Adrenal gland (tissue), 5 donors: ENCODE data around the gene PEAR1.

Experiments
- POLR2A ChIP-seq, 2 donors: fragments of 450-650 bp; IDR thresholded peaks; one replicate each; pipeline ENCODE4 v1.6.1; 2017; ENCODE audit warnings: antibody characterized with exemption in 2 of 2, mild to moderate bottlenecking in 2 of 2, moderate library complexity in 1 of 2
- TF ChIP-seq, protein P1 (sequence below), 6 experiments: fragments of 450-650 bp in 4 of 6; fragments of 200-600 bp in 2 of 6; sonication (generic) in 1 of 6; IDR thresholded peaks; 1 replicate in 5 of 6; 2 replicates in 1 of 6; pipeline versions ENCODE4 v1.5.1 to v1.8.0; 2016 to 2021; ENCODE audit warnings: antibody characterized with exemption in 6 of 6, mild to moderate bottlenecking in 2 of 6, moderate library complexity in 1 of 6
- donor health status: DM: no; HTN: no; CAD: no.

DNA sequence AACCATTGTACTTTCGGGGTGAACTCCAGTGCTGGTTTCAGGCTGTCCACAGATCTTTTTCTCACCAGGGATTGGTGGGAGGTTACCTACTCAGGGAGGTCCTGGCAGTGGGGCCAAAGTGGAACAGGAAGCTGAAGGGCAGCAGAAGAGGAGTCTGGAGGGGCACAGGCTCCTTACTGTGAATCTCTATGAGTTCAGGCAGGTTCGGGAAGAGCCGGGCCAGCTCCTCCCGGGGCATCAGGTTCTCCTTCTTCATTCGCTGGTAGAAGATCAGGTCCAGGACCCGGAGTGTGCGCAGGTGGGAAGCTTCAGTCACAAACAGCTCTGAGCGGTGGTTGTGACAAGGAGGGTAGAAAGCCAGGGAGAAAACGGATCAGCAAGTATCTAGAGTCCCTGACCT is 53.6 kb downstream of the PEAR1 start:
- no peak for TF ChIP-seq POLR2A (IDR thresholded peaks at IDR 0.05)
- TF ChIP-seq, protein P1, sequence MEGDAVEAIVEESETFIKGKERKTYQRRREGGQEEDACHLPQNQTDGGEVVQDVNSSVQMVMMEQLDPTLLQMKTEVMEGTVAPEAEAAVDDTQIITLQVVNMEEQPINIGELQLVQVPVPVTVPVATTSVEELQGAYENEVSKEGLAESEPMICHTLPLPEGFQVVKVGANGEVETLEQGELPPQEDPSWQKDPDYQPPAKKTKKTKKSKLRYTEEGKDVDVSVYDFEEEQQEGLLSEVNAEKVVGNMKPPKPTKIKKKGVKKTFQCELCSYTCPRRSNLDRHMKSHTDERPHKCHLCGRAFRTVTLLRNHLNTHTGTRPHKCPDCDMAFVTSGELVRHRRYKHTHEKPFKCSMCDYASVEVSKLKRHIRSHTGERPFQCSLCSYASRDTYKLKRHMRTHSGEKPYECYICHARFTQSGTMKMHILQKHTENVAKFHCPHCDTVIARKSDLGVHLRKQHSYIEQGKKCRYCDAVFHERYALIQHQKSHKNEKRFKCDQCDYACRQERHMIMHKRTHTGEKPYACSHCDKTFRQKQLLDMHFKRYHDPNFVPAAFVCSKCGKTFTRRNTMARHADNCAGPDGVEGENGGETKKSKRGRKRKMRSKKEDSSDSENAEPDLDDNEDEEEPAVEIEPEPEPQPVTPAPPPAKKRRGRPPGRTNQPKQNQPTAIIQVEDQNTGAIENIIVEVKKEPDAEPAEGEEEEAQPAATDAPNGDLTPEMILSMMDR (IDR thresholded peaks at IDR 0.05): no peak
